Measurements from ENCODE around the gene OR11G2.
"Not testable (repeated sequence)": the region's sequence is repeated elsewhere in the genome, so short reads cannot be mapped to it uniquely, and the experiment has no call there.

The OR11G2 gene

GRCh38 chr14:20190596-20190995 lies at the start of gene OR11G2:
Gene OR11G2, plus strand, starts transcription at chr14:20190896. Its CDS starts 6,542 bp downstream, at chr14:20197438.
- DNase-seq (ENCODE audit: low spot score): no peak

DNA sequence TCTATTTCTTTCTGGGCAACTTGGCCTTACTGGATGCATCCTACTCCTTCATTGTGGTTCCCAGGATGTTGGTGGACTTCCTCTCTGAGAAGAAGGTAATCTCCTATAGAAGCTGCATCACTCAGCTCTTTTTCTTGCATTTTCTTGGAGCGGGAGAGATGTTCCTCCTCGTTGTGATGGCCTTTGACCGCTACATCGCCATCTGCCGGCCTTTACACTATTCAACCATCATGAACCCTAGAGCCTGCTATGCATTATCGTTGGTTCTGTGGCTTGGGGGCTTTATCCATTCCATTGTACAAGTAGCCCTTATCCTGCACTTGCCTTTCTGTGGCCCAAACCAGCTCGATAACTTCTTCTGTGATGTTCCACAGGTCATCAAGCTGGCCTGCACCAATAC lies 46.8 kb upstream of the OR11G2 start:
- no peak for DNase-seq (ENCODE audit: low spot score)

DNA sequence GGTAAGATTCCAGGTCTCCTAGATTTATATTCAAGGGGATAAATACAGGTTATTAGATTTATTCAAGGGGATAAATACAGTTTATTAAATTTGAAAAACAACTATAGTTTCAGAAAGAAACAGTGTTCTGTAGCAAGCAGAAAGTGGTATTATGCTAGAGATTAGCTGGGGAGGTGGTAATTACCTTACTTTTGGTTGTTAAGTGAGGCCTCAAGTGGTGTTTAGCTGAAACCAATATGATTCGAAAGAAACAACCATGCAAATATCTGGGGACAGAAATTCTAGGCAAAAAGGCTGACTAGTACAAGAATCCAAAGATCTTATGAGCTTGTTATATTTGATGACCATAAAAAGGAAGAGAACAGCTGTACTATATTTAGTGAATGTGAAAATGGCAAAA lies 45.9 kb upstream of the OR11G2 start:
- no peak for DNase-seq (ENCODE audit: low spot score)

GRCh38 chr14:20164462-20164861 lies 26.2 kb upstream of the OR11G2 start:
- no peak for DNase-seq (ENCODE audit: low spot score)

- DNase-seq (ENCODE audit: low spot score): no peak
Measured at GRCh38 chr14:20167091-20167490, 23.6 kb upstream of the OR11G2 start.

GRCh38 chr14:20169852-20170251 lies 20.8 kb upstream of the OR11G2 start:
- not testable (repeated sequence) for DNase-seq (ENCODE audit: low spot score)

DNA sequence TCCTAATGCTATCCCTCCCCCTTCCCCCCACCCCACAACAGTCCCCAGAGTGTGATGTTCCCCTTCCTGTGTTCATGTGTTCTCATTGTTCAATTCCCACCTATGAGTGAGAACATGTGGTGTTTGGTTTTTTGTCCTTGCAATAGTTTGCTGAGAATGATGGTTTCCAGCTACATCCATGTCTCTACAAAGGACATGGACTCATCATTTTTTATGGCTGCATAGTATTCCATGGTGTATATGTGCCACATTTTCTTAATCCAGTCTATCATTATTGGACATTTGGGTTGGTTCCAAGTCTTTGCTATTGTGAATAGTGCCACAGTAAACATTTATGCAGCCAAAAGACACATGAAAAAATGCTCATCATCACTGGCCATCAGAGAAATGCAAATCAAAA lies 16.5 kb upstream of the OR11G2 start:
- not testable (repeated sequence) for DNase-seq (ENCODE audit: low spot score)

DNA sequence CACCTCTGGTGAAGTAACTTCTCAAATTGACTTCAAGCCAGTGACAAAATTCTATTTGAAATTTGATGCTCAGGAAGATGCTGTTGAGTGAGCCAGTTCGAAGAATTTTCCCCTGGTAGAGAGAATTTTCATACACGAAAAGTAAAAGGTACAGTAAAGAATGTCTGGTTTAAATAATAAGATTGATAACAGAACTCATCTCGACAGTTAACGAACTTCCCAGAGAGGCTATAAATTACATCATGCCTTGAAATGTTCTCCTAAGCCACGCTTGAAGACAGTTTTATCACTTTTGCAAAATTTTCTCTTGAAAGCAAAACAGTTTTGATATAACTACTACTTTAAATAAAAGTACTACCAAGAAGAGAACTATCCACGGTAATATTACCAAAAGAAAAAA lies 14.4 kb upstream of the OR11G2 start:
- DNase-seq (ENCODE audit: low spot score): no peak

GRCh38 chr14:20177433-20177974 lies 13.2 kb upstream of the OR11G2 start:
- DNase-seq (ENCODE audit: low spot score): no peak

DNA sequence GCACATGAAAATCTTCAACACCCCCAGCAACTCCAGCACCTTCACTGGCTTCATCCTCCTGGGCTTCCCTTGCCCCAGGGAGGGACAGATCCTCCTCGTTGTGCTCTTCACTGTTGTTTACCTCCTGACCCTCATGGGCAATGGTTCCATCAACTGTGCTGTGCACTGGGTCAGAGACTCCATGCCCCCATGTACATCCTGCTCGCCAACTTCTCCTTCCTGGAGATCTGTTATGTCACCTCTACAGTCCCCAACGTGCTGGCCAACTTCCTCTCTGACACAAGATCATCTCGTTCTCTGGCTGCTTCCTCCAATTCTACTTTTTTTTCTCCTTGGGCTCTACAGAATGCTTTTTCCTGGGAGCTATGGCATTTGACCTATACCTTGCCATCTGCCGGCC lies 11.5 kb upstream of the OR11G2 start:
- DNase-seq (ENCODE audit: low spot score): peak; percentile 34

DNA sequence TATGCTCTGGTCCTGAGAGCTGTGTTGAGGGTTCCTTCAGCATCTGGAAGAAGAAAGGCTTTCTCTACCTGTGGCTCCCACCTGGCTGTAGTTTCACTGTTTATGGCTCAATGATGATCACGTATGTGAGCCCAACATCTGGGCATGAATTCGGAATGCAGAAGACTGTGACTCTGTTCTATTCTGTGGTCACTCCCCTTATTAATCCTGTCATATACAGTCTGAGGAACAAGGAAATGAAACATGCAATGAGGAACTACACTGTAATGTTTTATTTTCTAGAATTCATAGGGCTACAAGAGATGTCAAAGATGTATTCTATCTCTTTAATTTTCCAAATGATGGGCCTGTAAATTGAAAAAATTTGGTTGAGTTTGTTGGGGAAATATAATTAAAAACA lies 10.8 kb upstream of the OR11G2 start:
- DNase-seq (ENCODE audit: low spot score): no peak

DNA sequence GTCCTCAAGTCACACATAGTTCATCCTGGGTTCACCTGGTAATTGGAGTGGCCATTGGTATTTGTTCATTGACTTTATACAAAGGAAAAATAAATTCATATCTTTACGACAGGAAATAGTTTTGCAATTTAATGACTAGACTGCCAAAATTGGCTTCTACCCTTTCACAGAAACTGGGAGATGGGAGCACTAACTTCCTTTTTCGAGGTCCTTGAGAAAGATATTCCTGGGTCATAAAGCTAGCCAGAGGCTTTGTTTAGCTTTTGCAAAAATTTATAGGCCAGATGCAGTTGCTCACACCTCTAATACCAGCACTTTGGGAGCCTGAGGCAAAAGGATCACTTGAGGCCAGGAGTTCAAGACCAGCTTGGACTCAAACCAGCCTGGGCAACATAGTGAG lies 10.2 kb upstream of the OR11G2 start:
- DNase-seq (ENCODE audit: low spot score): no peak

DNA sequence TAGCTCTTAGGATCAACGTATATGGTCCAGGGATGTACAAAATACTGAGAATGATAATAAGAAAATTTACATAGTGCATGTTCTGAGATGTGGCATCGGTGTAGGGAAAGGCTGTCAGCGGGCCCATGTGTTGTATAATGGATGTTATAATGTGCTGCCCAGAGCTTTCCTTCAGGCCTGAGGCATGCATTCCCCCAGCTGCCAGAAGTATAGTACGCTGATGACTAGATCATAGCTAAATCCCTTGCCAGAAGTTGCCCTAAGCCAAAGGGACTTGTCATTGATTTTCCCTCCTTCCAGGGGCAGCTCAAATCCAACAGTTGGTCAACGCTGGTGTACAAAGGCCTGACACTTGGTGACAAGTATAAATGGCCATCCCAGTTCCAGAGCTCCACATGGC lies 6.5 kb upstream of the OR11G2 start:
- no peak for DNase-seq (ENCODE audit: low spot score)

- no peak for DNase-seq (ENCODE audit: low spot score)
Measured at GRCh38 chr14:20191396-20191795, 700 bp downstream of the OR11G2 start.

GRCh38 chr14:20194101-20194500 lies 3.4 kb downstream of the OR11G2 start:
- peak; percentile 19 for DNase-seq (ENCODE audit: low spot score)

GRCh38 chr14:20195170-20195569 lies 4.5 kb downstream of the OR11G2 start:
- not testable (repeated sequence) for DNase-seq (ENCODE audit: low spot score)

- no peak for DNase-seq (ENCODE audit: low spot score)
Measured at GRCh38 chr14:20195911-20196310, 5.2 kb downstream of the OR11G2 start.

- no peak for DNase-seq (ENCODE audit: low spot score)
Measured at GRCh38 chr14:20197459-20197858, 6.8 kb downstream of the OR11G2 start.

GRCh38 chr14:20198991-20199390 lies 8.3 kb downstream of the OR11G2 start:
- DNase-seq (ENCODE audit: low spot score): no peak

GRCh38 chr14:20204721-20205120 lies 14.0 kb downstream of the OR11G2 start:
- no peak for DNase-seq (ENCODE audit: low spot score)

GRCh38 chr14:20209595-20209994 lies 18.9 kb downstream of the OR11G2 start:
- no peak for DNase-seq (ENCODE audit: low spot score)

- DNase-seq (ENCODE audit: low spot score): not testable (repeated sequence)
Measured at GRCh38 chr14:20212406-20212805, 21.7 kb downstream of the OR11G2 start.

- no peak for DNase-seq (ENCODE audit: low spot score)
Measured at GRCh38 chr14:20215196-20215595, 24.5 kb downstream of the OR11G2 start.

DNA sequence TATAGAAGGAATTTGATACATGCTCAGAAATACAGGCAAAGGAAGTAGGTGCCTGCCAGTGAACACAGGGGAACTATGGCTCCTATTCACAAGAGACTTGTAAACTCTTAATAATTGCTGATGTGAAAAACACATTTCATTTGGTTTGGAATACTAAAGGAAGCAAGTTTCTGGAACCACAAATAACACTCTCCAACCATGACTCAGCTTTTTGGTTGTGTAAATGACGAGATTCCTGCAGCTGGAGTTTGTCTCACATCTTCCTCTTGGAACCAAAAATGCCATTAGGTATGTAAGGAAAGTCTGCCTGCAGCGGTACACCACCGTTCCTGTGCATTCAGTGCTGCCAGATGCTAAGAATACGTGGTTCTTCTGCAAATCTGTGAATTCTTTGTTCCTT lies 28.3 kb downstream of the OR11G2 start:
- no peak for DNase-seq (ENCODE audit: low spot score)

DNA sequence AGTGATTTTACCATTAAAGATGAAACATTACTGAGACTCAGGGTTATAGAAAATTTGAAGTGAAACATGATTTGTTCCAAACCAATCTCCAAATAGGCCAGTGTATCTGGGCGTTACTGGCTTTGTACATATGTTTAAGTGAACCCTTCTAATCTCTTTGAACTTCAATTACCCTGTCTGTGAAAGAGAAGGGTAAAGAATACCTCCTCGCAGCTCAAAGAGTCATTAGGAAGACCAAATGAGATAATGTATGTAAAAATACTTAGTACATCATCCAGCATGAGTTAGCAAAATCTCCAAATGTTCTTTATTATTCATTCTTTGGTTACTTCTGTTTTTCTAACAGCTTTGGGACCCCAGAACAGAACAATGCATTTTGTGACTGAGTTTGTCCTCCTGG lies 32.7 kb downstream of the OR11G2 start, which contains the start of gene OR11H6:
Gene OR11H6, plus strand, starts transcription at position 301 of the 400 bp plus-strand sequence. Its CDS starts 0 bp downstream, at position 301.
- no peak for DNase-seq (ENCODE audit: low spot score)
